ENCODE measurements around the gene IFRD2.

DNA sequence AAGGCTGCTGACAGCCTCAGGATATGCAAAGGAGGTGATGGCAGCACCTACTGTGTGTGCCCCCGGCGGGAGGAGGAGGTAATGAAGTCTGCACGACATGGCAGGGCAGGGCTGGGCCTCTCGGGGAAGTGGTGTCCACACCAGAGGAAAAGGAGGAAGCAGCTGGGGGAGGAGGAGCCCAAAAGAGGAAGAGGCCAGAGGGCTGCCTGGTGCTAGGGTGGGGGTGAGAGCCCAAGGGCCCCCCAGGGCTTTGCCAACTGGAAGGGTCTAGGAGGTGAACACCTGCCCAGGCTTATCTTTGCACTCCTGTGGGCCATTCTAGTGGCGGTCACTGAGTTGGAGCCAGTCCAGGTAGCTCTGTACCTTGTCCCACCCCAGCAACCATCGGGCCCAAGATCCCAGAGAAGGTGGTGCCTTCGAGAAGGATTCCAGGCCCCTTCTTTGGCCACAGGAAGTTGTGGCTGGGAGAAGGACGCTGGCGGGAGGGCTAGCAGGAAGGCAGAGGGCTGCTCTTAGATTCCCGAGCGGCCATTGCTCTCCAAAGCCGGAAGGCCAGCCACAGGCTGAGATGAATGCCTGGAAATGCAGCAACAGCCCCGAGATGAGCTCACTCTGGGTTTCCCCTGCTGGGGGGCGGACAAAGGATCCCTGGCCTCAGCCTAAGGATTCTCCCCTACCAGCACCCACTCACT, 49.2 kb downstream of the IFRD2 start:
- no peak for TF ChIP-seq POLR2A (IDR thresholded peaks at IDR 0.05)
- TF ChIP-seq, protein P1, sequence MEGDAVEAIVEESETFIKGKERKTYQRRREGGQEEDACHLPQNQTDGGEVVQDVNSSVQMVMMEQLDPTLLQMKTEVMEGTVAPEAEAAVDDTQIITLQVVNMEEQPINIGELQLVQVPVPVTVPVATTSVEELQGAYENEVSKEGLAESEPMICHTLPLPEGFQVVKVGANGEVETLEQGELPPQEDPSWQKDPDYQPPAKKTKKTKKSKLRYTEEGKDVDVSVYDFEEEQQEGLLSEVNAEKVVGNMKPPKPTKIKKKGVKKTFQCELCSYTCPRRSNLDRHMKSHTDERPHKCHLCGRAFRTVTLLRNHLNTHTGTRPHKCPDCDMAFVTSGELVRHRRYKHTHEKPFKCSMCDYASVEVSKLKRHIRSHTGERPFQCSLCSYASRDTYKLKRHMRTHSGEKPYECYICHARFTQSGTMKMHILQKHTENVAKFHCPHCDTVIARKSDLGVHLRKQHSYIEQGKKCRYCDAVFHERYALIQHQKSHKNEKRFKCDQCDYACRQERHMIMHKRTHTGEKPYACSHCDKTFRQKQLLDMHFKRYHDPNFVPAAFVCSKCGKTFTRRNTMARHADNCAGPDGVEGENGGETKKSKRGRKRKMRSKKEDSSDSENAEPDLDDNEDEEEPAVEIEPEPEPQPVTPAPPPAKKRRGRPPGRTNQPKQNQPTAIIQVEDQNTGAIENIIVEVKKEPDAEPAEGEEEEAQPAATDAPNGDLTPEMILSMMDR (IDR thresholded peaks at IDR 0.05): peak in 1 of 5 experiments; percentile 29
- peak in 1 of 2 donors; percentile 29 for TF ChIP-seq EP300 (IDR thresholded peaks at IDR 0.05)
